SK-N-SH (cell line): Measurements from ENCODE around the gene TM9SF2. TPM values are rescaled to one million over a fixed set of nuclear protein-coding genes. Genes with fewer than 3 reads are reported as not detected.

Source experiments
- CTCF ChIA-PET: fragments of 300-600, 350-600 bp; formaldehyde crosslinking; extraction: SDS; loops from one replicate; lab custom pipeline; 2021; lab: Yijun Ruan, JAX
- POLR2A ChIA-PET: fragments of 350-600 bp; sonication (Branson Sonifier 250); formaldehyde crosslinking; extraction: SDS; loops from one replicate; lab custom pipeline; 2020; ENCODE audit warnings: antibody characterized with exemption, inconsistent platforms; lab: Yijun Ruan, JAX
- DNase-seq: peaks from one replicate; pipeline ENCODE4 v3.0.0; 2012
- H2AFZ ChIP-seq: fragments of 200-600 bp; sonication (generic); 2 replicates; pipeline ENCODE4 v1.8.1; 2016; ENCODE audit warnings: antibody characterized with exemption, mild to moderate bottlenecking, low read depth
- H3F3A ChIP-seq: fragments of 200-600 bp; sonication (generic); replicated peaks from 2 replicates; pipeline ENCODE3; 2016; ENCODE audit warnings: antibody characterized with exemption, mild to moderate bottlenecking; ENCODE audit not compliant: insufficient read depth
- H3K27ac ChIP-seq, 2 experiments: fragments of 200-500 bp in 1 of 2; fragments of 200-600 bp in 1 of 2; sonication (Bioruptor generic) in 1 of 2; sonication (generic), shearing (Covaris generic) in 1 of 2; 2 replicates each; pipeline versions ENCODE4 v1.5.1 to v1.6.1; 2014 to 2016; ENCODE audit warnings: low read depth in 2 of 2, inconsistent platforms in 1 of 2, low read length in 1 of 2, mild to moderate bottlenecking in 1 of 2, mixed read lengths in 1 of 2
- H3K27me3 ChIP-seq: fragments of 200-600 bp; sonication (generic), shearing (Covaris generic); 2 replicates; pipeline ENCODE4 v1.6.1; 2016; ENCODE audit warnings: mixed run types; ENCODE audit not compliant: insufficient read depth
- H3K36me3 ChIP-seq, 2 experiments: fragments of 200-500 bp in 1 of 2; fragments of 200-600 bp in 1 of 2; sonication (Bioruptor generic) in 1 of 2; sonication (generic) in 1 of 2; replicated peaks in 1 of 2; 2 replicates each; pipeline versions ENCODE3 to v1.5.1; 2014 to 2016; ENCODE audit warnings: low read length in 1 of 2, mild to moderate bottlenecking in 1 of 2; ENCODE audit not compliant: insufficient read depth in 2 of 2, control insufficient read depth in 1 of 2
- H3K4me1 ChIP-seq, 2 experiments: fragments of 200-500 bp in 1 of 2; fragments of 200-600 bp in 1 of 2; sonication (Bioruptor generic) in 1 of 2; sonication (generic), shearing (Covaris generic) in 1 of 2; 2 replicates each; pipeline versions ENCODE4 v1.5.1 to v1.6.1; 2014 to 2016; ENCODE audit warnings: low read depth in 1 of 2, low read length in 1 of 2, mixed run types in 1 of 2; ENCODE audit not compliant: insufficient read depth in 2 of 2, control insufficient read depth in 1 of 2
- H3K4me2 ChIP-seq: fragments of 200-600 bp; sonication (generic), shearing (Covaris generic); 2 replicates; pipeline ENCODE4 v1.6.1; 2017; ENCODE audit warnings: mixed run types
- H3K4me3 ChIP-seq, 2 experiments: fragments of 200-500 bp in 1 of 2; fragments of 200-600 bp in 1 of 2; sonication (Bioruptor generic) in 1 of 2; sonication (generic), shearing (Covaris generic) in 1 of 2; 2 replicates each; pipeline versions ENCODE4 v1.5.1 to v1.8.1; 2014 to 2016; ENCODE audit warnings: low read depth in 2 of 2, inconsistent platforms in 1 of 2, low read length in 1 of 2, mild to moderate bottlenecking in 1 of 2, mixed read lengths in 1 of 2, moderate library complexity in 1 of 2
- H3K79me2 ChIP-seq: fragments of 200-600 bp; sonication (generic); 2 replicates; pipeline ENCODE4 v1.8.1; 2017; ENCODE audit warnings: mild to moderate bottlenecking; ENCODE audit not compliant: insufficient read depth
- H3K9ac ChIP-seq: fragments of 200-600 bp; sonication (generic); 2 replicates; pipeline ENCODE4 v1.6.1; 2017; ENCODE audit warnings: mixed run types
- H3K9me2 ChIP-seq: fragments of 200-600 bp; sonication (generic); 2 replicates; pipeline ENCODE4 v1.6.1; 2017; ENCODE audit warnings: mixed run types
- H3K9me3 ChIP-seq: fragments of 200-600 bp; sonication (generic); 2 replicates; pipeline ENCODE4 v1.6.1; 2017; ENCODE audit warnings: mixed run types, mild to moderate bottlenecking, moderate library complexity
- H4K20me1 ChIP-seq: fragments of 200-600 bp; sonication (generic); 2 replicates; pipeline ENCODE4 v1.6.1; 2017; ENCODE audit warnings: mild to moderate bottlenecking, mixed run types; ENCODE audit not compliant: insufficient read depth
- CHD2 ChIP-seq: fragments of 150-350 bp; IDR thresholded peaks from 2 replicates; pipeline ENCODE4 v1.6.1; 2018; ENCODE audit warnings: low read length; ENCODE audit not compliant: partially characterized antibody
- ELF1 ChIP-seq: IDR thresholded peaks from 2 replicates; pipeline ENCODE4 v1.4.0; 2012
- EP300 ChIP-seq, 2 experiments: IDR thresholded peaks; 2 replicates each; pipeline versions ENCODE4 v1.4.0 to v1.6.1; 2012; ENCODE audit warnings: borderline replicate concordance in 1 of 2, low read depth in 1 of 2, low read length in 1 of 2
- EZH2phosphoT487 ChIP-seq: fragments of 200-600 bp; sonication (generic); IDR thresholded peaks from 2 replicates; pipeline ENCODE4 v1.6.1; 2017; ENCODE audit warnings: low read depth, mixed run types, mild to moderate bottlenecking, antibody characterized with exemption, moderate library complexity, borderline replicate concordance
- FOSL2 ChIP-seq: IDR thresholded peaks from 2 replicates; pipeline ENCODE4 v1.4.0; 2012; ENCODE audit warnings: low read depth, mild to moderate bottlenecking, moderate library complexity, borderline replicate concordance
- FOXJ3 ChIP-seq: sonication (generic); formaldehyde crosslinking; IDR thresholded peaks from 2 replicates; pipeline ENCODE4 v1.5.1; 2020; ENCODE audit warnings: mild to moderate bottlenecking, missing genetic modification reagents
- GABPA ChIP-seq: IDR thresholded peaks from 2 replicates; pipeline ENCODE4 v1.4.0; 2012; ENCODE audit warnings: low read depth, mild to moderate bottlenecking
- IRF3 ChIP-seq: fragments of 150-350 bp; IDR thresholded peaks from 2 replicates; pipeline ENCODE4 v1.6.1; 2016; ENCODE audit warnings: mild to moderate bottlenecking, low read depth, low read length
- JUND ChIP-seq: IDR thresholded peaks from 2 replicates; pipeline ENCODE4 v1.4.0; 2012
- MAX ChIP-seq: IDR thresholded peaks from 2 replicates; pipeline ENCODE4 v1.4.0; 2012; ENCODE audit warnings: low read depth
- NFIC ChIP-seq: IDR thresholded peaks from 2 replicates; pipeline ENCODE4 v1.4.0; 2012; ENCODE audit warnings: borderline replicate concordance
- NRF1 ChIP-seq: IDR thresholded peaks from 2 replicates; pipeline ENCODE4 v1.6.1; 2012; ENCODE audit warnings: low read depth, mild to moderate bottlenecking, low read length
- PBX3 ChIP-seq: IDR thresholded peaks from 2 replicates; pipeline ENCODE4; 2012
- POLR2AphosphoS5 ChIP-seq: IDR thresholded peaks from 2 replicates; pipeline ENCODE4 v1.6.1; 2012; ENCODE audit warnings: low read depth, low read length
- RAD21 ChIP-seq: IDR thresholded peaks from 2 replicates; pipeline ENCODE4 v1.6.1; 2012; ENCODE audit warnings: mild to moderate bottlenecking, low read length
- RFX5 ChIP-seq: IDR thresholded peaks from 2 replicates; pipeline ENCODE4 v1.6.1; 2012; ENCODE audit warnings: mild to moderate bottlenecking, improper control_type of control experiment, low read length
- TCF12 ChIP-seq: IDR thresholded peaks from 2 replicates; pipeline ENCODE4 v1.4.0; 2012
- TEAD4 ChIP-seq: IDR thresholded peaks from 2 replicates; pipeline ENCODE4 v1.4.0; 2012; ENCODE audit warnings: mild to moderate bottlenecking, borderline replicate concordance; ENCODE audit not compliant: insufficient read depth
- YY1 ChIP-seq: IDR thresholded peaks from 2 replicates; pipeline ENCODE4 v1.4.0; 2012; ENCODE audit warnings: low read depth, mild to moderate bottlenecking
- ZBTB33 ChIP-seq: IDR thresholded peaks from 2 replicates; pipeline ENCODE4 v1.4.0; 2012; ENCODE audit warnings: low read depth, borderline replicate concordance
- WGBS: methylation state at CpG from one replicate; pipeline ENCODE4 v1.1.6; 2017; ENCODE audit warnings: low lambda C conversion rate; 5-methylcytosine and 5-hydroxymethylcytosine counted together
- polyA plus RNA-seq, 3 experiments: library from polyadenylated mRNA; depleted of rRNA; stranded (reverse); fragments of >200 nt; gene quantifications; 2 replicates each; pipeline ENCODE4 v1.2.3, GENCODE V29; 2012

Gene TM9SF2
- polyA plus RNA-seq, 1 of the 3 experiments (the other 2 are of a cell fraction), result 49.8 TPM

GRCh38 chr13:99467764-99468163, 33.5 kb upstream of the TM9SF2 start:
- no peaks in the 10 kb centered on the region for H4K20me1 ChIP-seq
- H3K36me3 ChIP-seq, result no peaks in the 10 kb centered on the region
- no peaks in the 10 kb centered on the region for H3K9me2 ChIP-seq
- CTCF ChIA-PET, result interaction anchor here (0.7 to 3.2 kb wide), 3 partner anchors 10 to 198 kb away, joined by 3 to 13 read pairs (median 10); no protein-coding TSS in a partner anchor
- H3F3A ChIP-seq, result peaks cover 9% of the 10 kb centered on the region
- no peaks in the 10 kb centered on the region for H3K27me3 ChIP-seq
- no peaks in the 10 kb centered on the region for H3K79me2 ChIP-seq
- 31% methylated on average over 4 of the region's 4 CpGs for WGBS
- DNase-seq, result no peak
- no peak overlapping the region for H3K9ac ChIP-seq
- no peaks in the 10 kb centered on the region for H3K9me3 ChIP-seq
- H3K27ac ChIP-seq, result no peak overlapping the region; a peak in 1 of 4 replicates
- POLR2A ChIA-PET, result interaction anchor here (0.7 kb wide), 1 partner anchor 80 kb away, joined by 4 read pairs; no protein-coding TSS in a partner anchor
- no peak for TF ChIP-seq GABPA
- TF ChIP-seq POLR2AphosphoS5, result no peak
- TF ChIP-seq IRF3, result no peak
- TF ChIP-seq FOSL2, result no peak
- no peak for TF ChIP-seq NRF1
- no peak for TF ChIP-seq ZBTB33
- TF ChIP-seq PBX3, result no peak
- TF ChIP-seq EZH2phosphoT487, result no peak
- no peak for TF ChIP-seq NFIC
- TF ChIP-seq EP300 (IDR thresholded peaks at IDR 0.05; ENCODE audit: borderline replicate concordance in 1 of 2, low read depth in 1 of 2, low read length in 1 of 2), result no peak
- no peak for TF ChIP-seq FOXJ3
- TF ChIP-seq ELF1, result no peak
- TF ChIP-seq JUND, result no peak
- TF ChIP-seq CHD2, result no peak
- TF ChIP-seq RFX5, result no peak
- TF ChIP-seq MAX, result no peak
- no peak for TF ChIP-seq RAD21
- TF ChIP-seq TEAD4, result no peak
- TF ChIP-seq YY1, result no peak
- no peak for TF ChIP-seq TCF12
- H3K4me3 ChIP-seq, result no peak overlapping the region
- no peaks in the 10 kb centered on the region; a peak in 1 of 4 replicates for H3K4me1 ChIP-seq
- H2AFZ ChIP-seq, result 0 out of 2 replicates have a peak overlapping the region, but pooled peaks have one; percentile 1
- H3K4me2 ChIP-seq, result no peak overlapping the region
